HG03108 (cell line): ENCODE results near the gene EFCAB11.
"Not testable (repeated sequence)": the region's sequence is repeated elsewhere in the genome, so short reads cannot be mapped to it uniquely, and the experiment has no call there.

Source experiments
- ATAC-seq: cut with Tn5 transposase; IDR thresholded peaks from one replicate; pipeline ENCODE4 v1.9.1; 2021; ENCODE audit warnings: moderate library complexity; ENCODE audit not compliant: unreplicated experiment

EFCAB11 gene

DNA sequence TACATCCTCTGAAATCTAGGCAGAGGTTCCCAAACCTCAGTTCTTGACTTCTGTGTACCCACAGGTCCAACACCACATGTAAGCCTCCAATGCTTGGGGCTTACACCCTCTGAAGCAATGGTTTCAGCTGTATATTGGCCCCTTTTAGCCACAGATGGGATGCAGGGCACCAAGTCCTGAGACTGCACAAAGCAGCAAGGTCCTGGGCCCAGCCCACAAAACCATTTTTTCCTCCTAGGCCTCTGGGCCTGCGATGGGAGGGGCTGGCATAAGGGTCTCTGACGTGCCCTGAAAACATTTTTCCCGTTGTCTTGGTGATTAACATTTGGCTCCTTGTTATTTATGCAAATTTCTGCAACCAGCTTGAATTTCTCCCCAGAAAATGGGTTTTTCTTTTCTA, 80.4 kb downstream of the EFCAB11 start:
- not testable (repeated sequence) for ATAC-seq

DNA sequence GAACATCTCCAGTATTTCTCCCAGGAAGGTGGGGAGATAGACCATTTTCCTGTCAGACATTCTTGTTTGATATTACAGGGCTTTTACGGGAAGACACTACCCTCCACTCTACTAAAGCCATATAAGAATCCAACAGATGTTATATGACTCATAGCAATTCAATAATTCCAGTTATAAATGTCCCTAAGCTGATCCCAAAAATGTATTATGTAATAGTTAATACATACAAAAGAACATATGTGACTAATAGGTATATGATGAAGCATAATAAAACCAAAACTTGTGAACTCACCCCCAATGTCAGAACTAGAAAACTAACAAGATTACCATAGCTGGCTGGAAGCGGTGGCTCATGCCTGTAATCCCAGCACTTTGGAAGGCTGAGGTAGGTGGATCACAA, 84.2 kb downstream of the EFCAB11 start:
- no peak for ATAC-seq

DNA sequence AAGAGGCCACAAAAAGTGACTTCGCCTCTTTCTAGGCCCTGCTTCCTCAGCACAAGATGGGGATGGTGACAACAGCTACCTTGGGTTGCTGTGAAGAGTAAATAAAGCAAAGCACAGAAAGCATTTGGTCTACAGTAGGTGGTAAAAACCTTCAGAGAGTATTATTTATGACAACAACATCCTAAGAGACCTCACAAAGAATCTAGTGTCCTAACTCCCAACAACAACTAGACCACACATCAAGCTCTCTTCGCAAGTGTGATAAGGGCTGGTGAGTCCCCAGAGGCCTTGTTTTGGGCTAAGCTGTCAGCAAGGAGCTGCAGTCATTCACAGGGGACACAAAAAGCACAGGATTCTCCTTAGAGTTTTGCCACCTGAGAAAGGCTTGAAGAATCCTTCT, 84.9 kb downstream of the EFCAB11 start:
- no peak for ATAC-seq

DNA sequence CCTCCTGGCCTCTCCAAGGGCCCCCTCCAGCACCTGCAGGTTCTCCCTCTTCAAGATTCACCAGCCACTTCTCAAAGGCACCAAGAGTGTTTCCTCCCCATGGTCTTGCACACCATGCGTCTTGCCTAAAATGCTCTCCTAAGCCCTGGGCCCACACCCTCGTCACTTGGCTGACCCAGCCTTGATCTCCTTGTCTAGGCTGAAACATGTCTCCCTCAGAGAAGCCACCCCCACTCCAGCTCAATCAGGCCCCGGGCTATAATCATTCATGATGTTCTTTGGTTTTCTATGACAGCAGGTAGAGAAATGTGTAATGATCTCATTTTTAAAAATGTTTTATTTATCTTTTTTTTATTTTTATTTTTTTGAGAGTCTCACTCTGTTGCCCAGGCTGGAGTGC, 88.1 kb downstream of the EFCAB11 start:
- no peak for ATAC-seq

DNA sequence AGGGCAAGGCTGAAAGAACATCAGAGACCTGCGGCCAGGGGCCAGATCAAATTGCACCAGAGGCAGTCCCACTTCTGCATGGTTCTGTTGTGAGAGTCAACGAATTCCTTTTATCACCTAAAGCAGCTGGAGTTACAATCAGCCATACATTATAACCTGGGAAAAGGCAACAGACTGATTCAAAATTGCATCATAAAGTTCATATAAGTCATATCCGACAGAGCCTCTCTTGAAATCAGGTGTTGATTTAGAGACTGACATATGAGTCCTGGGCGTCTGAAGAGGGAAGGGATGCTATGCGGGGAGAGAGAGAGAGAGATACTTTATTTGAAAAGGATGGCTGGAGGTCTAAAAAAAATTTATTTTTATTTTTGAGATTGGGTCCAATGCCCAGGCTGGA, 89.4 kb downstream of the EFCAB11 start:
- ATAC-seq: no peak

DNA sequence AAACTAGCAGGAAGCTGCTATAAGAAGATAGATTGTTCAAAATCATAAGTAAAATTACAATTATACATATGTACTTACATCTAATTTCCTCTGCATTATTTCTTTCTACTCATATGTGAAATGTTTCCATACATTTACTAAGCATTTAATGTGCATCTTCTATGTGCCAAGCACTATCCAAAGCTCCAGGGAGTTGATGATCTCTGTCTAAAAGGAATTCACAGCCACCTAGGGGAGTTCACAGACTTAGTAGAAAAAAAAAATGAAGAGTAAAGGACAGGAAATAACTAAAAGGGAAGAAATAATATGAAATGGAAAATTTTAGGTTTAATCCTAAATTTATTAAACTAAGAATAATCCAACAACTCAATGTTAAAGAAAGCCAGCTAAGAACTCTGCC, 91.7 kb downstream of the EFCAB11 start:
- ATAC-seq: no peak

DNA sequence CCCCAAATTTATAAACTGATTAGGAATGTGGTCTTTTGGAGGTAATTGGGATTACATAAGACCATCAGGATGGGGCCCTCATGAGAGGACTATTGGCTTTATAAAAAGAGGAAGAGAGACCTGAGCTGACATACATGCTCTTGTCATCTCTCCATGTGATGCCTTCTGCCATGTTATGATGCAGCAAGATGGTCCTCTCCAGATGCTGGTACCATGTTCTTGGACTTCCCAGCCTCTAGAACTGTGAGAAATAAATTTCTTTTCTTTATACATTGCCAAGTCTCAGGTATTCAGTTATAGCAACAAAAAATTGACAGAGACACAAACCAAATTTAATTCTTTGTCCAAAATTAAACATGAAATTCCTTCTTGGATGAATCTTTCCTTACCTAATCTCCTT, 92.9 kb downstream of the EFCAB11 start:
- no peak for ATAC-seq

DNA sequence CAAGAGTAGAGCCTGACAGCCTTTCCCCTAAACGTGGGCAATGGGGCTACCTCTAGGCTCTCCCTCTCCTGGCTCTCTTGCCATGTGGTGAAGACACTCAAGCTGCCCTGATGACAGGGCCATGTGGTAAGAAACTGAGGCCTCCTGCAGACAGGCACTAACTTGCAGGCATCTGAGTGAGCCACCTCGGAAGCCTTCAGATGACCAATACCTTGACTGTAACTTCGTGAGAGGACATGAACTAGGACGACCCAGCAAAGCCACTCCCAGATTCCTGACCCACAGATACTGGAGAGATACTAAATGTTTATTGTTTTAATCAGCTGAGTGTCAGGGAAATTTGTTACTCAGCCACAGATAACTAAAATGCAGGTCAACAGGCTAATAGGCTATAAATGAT, 96.4 kb downstream of the EFCAB11 start:
- no peak for ATAC-seq

DNA sequence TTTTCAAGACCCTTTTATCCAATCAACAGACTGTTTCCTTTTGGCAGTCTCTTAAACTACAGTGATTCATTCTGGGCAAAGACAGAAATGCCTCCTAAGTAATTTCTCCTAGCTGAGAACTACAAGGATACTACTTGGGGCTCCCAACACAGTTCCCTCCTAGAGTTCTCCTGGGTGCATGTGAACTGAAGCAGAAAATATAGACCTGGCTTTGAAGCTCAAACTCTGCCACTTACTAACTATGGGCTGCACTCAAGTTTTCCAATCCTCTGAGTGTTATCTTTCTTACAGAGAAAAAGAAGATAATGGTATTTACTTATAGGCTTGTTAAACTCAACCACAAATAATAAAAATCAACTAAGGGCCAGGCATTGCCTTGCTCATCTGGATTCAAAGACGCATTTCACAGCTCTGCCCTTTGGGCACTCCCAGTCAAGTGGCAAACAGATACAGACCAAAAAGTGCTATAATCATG, 97.6 kb downstream of the EFCAB11 start:
- ATAC-seq: no peak

DNA sequence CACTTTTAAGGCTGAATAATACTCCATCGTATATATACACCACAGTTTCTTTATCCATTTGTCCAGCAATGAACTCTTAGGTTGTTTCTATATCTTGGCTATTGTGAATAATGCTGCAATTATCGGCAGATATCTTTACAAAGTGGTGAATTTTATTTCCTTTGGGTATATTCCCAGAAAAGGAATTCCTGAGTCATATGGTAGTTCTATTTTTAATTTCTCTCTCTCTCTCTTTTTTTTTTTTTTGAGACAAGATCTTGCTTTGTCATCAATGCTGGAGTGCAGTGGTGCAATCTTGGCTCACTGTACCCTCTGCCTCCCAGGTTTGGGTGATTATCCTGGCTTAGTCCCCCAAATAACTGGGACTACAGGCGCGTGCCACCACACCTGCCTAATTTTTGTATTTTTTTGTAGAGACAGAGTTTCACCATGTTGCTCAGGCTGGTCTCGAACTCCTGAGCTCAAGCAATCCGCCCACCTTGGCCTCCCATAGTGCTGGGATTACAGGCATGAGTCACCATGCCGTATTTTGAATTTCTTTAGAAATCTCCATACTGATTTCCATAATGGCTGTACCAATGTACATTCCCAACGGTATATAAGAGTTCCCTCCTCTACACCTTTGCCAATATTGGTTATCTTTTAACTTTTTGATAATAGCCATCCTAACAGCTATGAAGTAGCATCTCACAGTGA, 98.4 kb downstream of the EFCAB11 start:
- ATAC-seq: no peak

DNA sequence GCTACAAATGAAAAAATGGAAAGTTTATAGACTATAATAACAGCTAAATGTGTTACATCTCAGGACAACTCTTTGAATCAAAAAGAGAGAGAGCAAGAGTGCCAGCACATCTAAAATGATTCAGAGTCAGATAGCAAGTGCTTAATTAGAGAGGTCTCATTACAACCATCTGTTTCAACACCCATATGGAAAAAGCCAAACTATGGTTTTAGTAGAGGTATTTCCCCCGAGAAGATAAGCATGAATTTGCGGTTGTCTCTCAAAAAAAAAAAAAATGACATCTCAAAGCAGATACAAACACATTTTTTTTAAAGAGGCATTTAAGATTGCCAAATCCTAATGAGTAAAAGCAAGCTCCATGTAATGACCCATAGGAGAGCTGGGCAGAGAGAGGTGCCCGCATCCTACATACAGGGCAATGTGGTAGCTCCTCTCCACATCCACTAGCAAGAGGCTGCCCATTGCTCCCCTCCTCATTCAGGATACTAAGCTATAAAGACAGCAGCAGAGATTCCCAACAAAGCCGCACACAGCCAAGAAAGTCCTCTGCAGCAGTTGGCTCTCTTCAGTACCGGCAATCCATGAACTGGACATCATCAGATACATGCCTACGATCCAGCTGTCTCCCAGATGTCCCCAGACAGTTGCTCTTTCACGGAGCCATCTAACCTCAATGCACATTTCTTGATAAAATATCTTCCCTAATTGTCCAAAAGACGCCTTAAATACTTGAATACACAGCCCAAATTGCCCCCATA, 100.4 kb downstream of the EFCAB11 start:
- ATAC-seq: no peak

DNA sequence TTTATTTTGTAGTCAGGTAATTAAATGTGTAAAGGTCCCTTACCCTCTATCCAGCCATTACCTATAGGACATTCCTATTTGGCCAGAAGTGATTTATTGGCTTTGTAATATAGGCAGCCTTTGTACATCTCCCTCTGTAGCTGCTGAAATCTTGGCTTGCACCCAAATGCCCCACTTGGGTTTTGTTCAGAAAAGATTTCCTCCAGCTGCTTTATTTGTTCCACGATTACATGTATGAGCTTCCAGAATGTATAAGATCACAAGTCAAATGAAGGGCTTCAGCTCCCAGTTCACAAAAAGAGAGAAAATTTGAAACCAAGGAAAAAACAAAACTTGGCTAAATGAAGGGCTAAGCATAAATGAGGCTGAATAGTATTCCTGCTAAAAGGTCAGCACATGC, 103.4 kb downstream of the EFCAB11 start:
- ATAC-seq: no peak

DNA sequence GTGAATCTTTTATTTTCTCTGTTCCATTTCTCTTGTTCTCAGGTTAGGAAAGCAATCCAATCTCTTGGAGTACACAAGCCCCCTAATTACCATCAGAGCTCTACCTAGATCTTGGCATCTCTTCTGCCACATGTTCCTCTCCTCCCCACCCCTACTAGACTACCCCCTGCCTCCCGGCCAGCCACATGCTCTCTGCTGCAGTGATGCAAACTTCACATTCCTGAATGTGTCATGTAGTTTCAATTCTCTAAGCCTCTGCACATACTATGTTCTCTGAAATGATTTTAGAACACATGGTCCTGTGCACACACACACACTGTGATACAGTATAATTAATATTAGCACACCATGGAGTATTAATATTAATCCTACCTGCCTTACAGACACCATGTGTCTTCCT, 104.6 kb downstream of the EFCAB11 start:
- ATAC-seq: no peak

DNA sequence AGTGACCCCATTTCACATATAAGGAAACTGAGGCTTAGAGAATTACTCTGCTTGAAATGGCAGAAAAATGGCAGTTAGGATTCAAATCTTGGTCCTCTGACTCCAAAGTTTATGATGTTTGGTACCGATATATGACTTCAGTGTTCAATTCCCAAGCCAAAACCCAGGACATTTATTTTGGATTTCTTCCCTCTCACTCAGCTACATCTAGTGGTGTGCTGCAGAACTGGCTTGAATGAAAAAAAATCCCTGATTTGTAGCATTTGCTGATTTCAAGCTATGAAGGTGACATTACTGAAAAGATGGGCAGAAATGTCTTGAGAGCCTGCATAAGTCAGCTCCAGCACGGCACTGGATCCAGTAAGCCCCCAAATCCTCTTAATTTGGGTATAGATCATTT, 106.4 kb downstream of the EFCAB11 start:
- ATAC-seq: no peak

DNA sequence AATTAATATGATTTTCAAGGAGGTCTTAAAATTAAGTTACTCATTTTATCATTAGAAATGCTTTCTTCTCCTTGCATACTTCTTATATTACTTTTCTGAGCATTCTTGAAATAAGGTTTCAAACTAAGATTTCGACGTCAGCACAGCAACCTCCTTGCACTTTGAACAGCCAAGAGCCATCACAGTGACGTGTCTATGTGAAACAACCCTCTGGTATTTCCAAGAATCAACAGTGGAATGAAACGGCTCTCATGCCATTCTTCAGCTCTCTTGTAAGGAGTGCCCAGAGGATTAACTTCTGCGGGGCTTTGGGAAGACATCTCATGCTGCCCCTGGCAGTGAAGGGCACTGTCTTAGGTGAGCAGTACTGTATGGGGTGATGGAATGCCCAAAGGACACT, 109.2 kb downstream of the EFCAB11 start:
- no peak for ATAC-seq

DNA sequence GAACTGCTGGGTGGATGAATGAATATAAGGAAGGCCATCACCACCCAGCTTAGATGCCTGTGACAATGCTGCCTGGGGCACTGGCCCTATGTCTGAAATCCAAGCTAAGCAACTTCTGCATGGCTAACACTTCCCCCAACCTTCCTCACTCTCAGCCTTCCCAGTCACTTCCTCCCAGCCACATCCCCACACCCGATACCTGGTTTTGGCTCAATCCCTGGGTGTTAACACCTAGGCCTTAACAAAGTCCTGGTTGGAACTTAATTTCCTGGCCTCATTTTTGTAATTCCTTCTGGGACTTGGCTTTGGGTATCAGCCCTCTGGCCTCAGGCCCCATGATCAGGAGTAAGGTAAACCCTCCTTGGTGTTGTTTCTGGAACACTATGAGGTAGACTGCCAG, 110.0 kb downstream of the EFCAB11 start:
- ATAC-seq: no peak

DNA sequence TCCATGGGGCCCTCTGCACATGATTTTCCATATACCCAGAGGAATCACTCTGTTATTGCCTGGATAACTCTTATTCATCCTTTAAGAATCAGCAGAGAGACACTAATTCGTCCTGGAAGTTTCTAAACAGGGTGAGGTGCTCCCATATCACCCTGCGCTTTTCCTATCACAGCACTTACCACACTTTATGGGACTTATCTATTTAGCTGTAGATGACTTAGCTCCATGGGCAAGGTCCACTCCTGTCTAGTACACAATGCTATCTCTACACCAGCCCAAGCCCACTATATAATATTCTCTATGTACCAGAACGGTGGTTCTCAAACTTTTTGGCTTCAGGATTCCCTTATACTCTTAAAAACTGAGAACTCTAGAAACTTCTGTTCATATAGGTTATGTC, 111.7 kb downstream of the EFCAB11 start:
- ATAC-seq: no peak

DNA sequence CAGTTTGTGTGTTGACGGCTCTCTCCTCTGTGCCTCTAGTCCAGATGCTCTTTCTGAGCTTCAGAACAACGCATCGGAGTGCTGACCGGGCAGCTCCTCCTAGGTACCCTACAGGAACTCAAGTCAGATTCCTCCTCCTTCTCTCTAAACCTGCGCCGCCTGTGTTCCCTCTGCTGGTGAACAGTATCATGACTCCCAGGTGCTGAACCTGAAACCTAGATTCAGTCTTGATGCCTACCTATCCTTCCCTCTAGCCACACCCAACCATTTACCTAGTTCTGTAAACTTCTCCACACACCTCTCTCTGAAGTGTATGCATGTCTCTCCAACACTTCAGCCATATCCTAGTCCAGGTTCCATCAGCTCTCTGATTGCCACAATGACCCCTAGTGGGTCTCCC, 112.7 kb downstream of the EFCAB11 start:
- ATAC-seq: no peak

DNA sequence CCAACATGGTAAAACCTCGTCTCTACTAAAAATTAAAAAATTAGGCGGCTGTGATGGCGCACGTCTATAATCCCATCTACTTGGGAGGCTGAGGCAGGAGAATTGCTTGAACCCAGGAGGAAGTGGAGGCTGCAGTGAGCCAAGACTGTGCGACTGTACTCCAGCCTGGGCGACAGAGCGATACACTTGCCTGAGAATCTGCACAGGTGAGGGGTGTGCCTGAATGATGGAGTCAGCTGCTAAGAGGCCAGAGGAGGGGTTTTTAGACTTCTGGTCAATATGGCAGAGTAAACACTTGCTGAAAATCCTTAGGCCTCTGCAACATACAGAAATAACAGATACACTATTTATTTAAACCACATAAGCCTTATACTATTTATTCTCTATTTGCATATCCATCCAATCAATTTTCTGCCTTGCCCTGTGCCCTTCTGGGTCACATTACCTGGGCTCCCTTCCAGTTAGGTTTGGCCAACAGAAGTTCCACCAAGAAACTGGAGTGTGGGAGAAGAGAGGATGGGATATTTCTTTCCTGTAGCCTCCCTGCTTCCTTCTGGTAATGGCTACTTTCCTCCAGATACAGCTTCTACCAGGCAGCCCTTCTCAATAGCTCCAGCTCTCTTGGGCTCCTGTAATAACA, 117.6 kb downstream of the EFCAB11 start:
- ATAC-seq: no peak

DNA sequence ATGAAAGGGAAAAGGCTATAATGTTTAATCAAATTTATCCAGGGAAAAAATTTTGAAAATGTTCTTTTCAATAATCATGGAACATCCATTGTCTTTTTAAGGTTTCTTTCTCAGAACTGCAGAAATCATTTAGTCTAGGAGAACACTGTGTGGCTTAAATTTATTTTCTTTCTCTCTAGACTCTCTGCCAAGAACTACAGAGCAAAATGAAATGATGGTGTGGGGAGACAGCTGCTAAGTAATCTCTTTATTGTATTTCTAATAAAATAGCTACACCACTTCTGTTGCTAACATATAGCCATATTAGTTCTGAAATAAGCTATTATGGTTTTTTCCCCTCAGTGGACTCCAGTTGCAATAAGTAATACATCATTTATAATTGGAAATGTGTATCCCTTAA, 120.9 kb downstream of the EFCAB11 start:
- no peak for ATAC-seq

DNA sequence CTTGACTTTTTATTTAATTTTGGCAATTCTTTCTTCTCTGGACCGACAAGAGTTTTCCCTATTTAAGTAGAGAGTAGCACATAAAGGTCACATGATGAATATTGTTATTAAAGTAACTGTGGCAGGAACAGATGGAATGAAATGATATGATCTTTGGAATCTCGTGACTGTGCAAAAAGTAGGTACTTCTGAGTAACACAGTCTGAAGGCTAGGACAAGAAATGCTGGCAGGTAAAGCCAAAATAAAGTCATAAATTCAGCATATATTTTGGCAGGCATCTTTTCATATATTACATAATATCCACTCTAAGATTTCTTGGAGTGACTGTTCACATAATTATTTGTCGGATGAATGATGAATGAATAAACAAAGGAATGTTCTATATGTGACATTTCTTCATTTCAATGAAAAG, 121.4 kb downstream of the EFCAB11 start:
- no peak for ATAC-seq
